Fibroblast of lung (primary cell): Measurements from ENCODE around the gene PHF24. TPM values are rescaled to one million over a fixed set of nuclear protein-coding genes. Genes with fewer than 3 reads are reported as not detected.

Source experiments
- DNase-seq, 2 donors: peaks; one replicate each; pipeline versions ENCODE4 v3.0.0 to v3.0.0-alpha.2; 2010; ENCODE audit warnings: low read depth in 2 of 2
- H2AFZ ChIP-seq: 2 replicates; pipeline ENCODE4 v1.5.1; 2012; ENCODE audit warnings: low read length, control low read depth, inconsistent platforms
- H3K27ac ChIP-seq: 2 replicates; pipeline ENCODE4 v1.5.1; 2011; ENCODE audit warnings: low read length, control low read depth; ENCODE audit not compliant: insufficient read depth
- H3K27me3 ChIP-seq: 2 replicates; pipeline ENCODE4 v1.5.1; 2011; ENCODE audit warnings: mild to moderate bottlenecking, low read length; ENCODE audit not compliant: control insufficient read depth, insufficient read depth
- H3K36me3 ChIP-seq: 2 replicates; pipeline ENCODE4 v1.5.1; 2011; ENCODE audit warnings: low read length; ENCODE audit not compliant: control insufficient read depth, insufficient read depth
- H3K4me1 ChIP-seq: 2 replicates; pipeline ENCODE4 v1.5.1; 2011; ENCODE audit warnings: low read length; ENCODE audit not compliant: control insufficient read depth, insufficient read depth; ENCODE audit errors: extremely low read depth
- H3K4me2 ChIP-seq: 2 replicates; pipeline ENCODE4 v1.5.1; 2011; ENCODE audit warnings: low read length, control low read depth; ENCODE audit not compliant: insufficient read depth; ENCODE audit errors: extremely low read depth
- H3K4me3 ChIP-seq, 4 experiments: fragments of 200-600 bp in 1 of 4; sonication (generic) in 1 of 4; replicated peaks in 1 of 4; 2 replicates each; pipeline ENCODE4 v1.5.1; 2011 to 2016; ENCODE audit warnings: low read length in 4 of 4, low read depth in 3 of 4, mild to moderate bottlenecking in 3 of 4, control low read depth in 2 of 4, inconsistent platforms in 1 of 4, mixed read lengths in 1 of 4; ENCODE audit not compliant: insufficient read depth in 1 of 4; ENCODE audit errors: control extremely low read depth in 1 of 4
- H3K79me2 ChIP-seq: 2 replicates; pipeline ENCODE4 v1.5.1; 2012; ENCODE audit warnings: mild to moderate bottlenecking, low read length, inconsistent platforms; ENCODE audit not compliant: control insufficient read depth, insufficient read depth
- H3K9ac ChIP-seq: 2 replicates; pipeline ENCODE4 v1.5.1; 2011; ENCODE audit warnings: mild to moderate bottlenecking, low read length, control low read depth; ENCODE audit not compliant: insufficient read depth
- H3K9me3 ChIP-seq: 2 replicates; pipeline ENCODE4 v1.5.1; 2012; ENCODE audit warnings: low read depth, low read length; ENCODE audit not compliant: control insufficient read depth, insufficient read depth
- H4K20me1 ChIP-seq: 2 replicates; pipeline ENCODE4 v1.5.1; 2011; ENCODE audit warnings: low read length; ENCODE audit not compliant: control insufficient read depth, insufficient read depth; ENCODE audit errors: extremely low read depth
- CTCF ChIP-seq, 2 donors: IDR thresholded peaks in 1 of 2; conservative IDR thresholded peaks in 1 of 2; 1 replicate in 1 of 2; 2 replicates in 1 of 2; pipeline ENCODE4 v1.5.1; 2011 to 2012; ENCODE audit warnings: low read length in 2 of 2, control low read depth in 1 of 2, inconsistent platforms in 1 of 2, low read depth in 1 of 2, mild to moderate bottlenecking in 1 of 2
- EZH2 ChIP-seq: IDR thresholded peaks from 2 replicates; pipeline ENCODE4 v1.5.1; 2012; ENCODE audit warnings: low read length, control low read depth, mild to moderate bottlenecking; ENCODE audit errors: missing control alignments
- polyA plus RNA-seq, 2 donors: library from polyadenylated mRNA; depleted of rRNA in 1 of 2; stranded (reverse) in 1 of 2; unstranded in 1 of 2; fragments of >200 nt; gene quantifications; 2 replicates each; pipeline ENCODE4 v1.2.1, GENCODE V29; 2011 to 2012; ENCODE audit warnings: missing spikeins in 1 of 2
- total RNA-seq: library from RNA; depleted of rRNA; stranded (reverse); fragments of >200 nt; gene quantifications from 2 replicates; pipeline ENCODE4 v1.2.1, GENCODE V29; 2014

Gene PHF24
- total and polyA plus RNA-seq, 2 donors (not counting 1 experiment from before 2014, with no cell fraction given): 0.17 TPM; not detected in 1

GRCh38 chr9:34976992-34977391 lies 18.9 kb downstream of the PHF24 start:
- no peak for DNase-seq
- Histone ChIP-seq H3K4me3 (no peak overlapping the region), H3K9me3 (no peaks in the 10 kb centered on the region), H3K36me3 (no peaks in the 10 kb centered on the region), H3K9ac (no peak overlapping the region), H2AFZ (no peak overlapping the region), H3K27ac (no peak overlapping the region), H3K79me2 (no peaks in the 10 kb centered on the region), H3K27me3 (peaks cover 12% of the 10 kb centered on the region), H4K20me1 (no peaks in the 10 kb centered on the region), H3K4me1 (no peaks in the 10 kb centered on the region), H3K4me2 (no peak overlapping the region)
- TF ChIP-seq CTCF (conservative IDR thresholded peaks at IDR 0.05 in 1 of 2, IDR thresholded peaks at IDR 0.05 in 1 of 2; ENCODE audit: low read depth in 1 of 2, low read length in 2 of 2) (no peak), EZH2 (no peak)

DNA sequence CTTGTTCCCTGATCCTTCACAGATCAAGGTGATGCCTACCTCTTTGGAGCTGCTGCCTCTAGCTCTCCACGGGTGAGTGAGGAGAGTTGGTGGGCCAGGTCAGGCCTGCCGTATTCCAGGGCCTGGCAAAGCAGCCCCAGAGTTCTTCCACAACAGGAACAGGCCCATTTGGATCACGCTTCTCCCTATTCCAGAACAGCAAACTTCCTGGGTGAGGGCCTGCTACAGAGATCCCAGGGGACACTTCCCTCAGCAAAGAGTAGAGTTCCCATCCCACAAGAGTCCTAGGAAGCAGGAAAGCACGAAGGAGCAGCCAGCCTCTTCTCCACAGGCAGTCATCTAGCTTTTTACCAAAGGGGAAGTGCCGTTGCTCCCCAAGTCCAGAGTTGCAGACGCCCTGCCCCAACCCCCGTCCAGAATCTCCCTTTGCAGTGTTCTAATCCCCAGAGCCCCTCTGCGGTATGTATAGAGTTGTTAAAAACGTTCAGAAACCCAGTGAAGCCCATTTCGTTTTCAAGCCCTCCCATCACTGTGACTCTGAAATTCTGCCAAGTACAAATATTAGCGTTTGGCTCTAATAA lies 22.2 kb downstream of the PHF24 start:
- H3K9me3 ChIP-seq: no peaks in the 10 kb centered on the region
- no peak overlapping the region for H3K4me3 ChIP-seq
- H3K36me3 ChIP-seq: no peaks in the 10 kb centered on the region
- H4K20me1 ChIP-seq: no peaks in the 10 kb centered on the region
- H3K4me1 ChIP-seq: no peaks in the 10 kb centered on the region
- H3K9ac ChIP-seq: no peak overlapping the region
- no peak overlapping the region for H3K27ac ChIP-seq
- no peak overlapping the region for H3K4me2 ChIP-seq
- H2AFZ ChIP-seq: no peak overlapping the region
- H3K27me3 ChIP-seq: peaks cover 4% of the 10 kb centered on the region
- TF ChIP-seq CTCF (conservative IDR thresholded peaks at IDR 0.05 in 1 of 2, IDR thresholded peaks at IDR 0.05 in 1 of 2; ENCODE audit: low read depth in 1 of 2, low read length in 2 of 2): no peak
- TF ChIP-seq EZH2: no peak
- no peaks in the 10 kb centered on the region for H3K79me2 ChIP-seq
- DNase-seq: no peak

GRCh38 chr9:34982361-34982760 lies 24.3 kb downstream of the PHF24 start:
- no peak for TF ChIP-seq EZH2
- no peak for TF ChIP-seq CTCF (conservative IDR thresholded peaks at IDR 0.05 in 1 of 2, IDR thresholded peaks at IDR 0.05 in 1 of 2; ENCODE audit: low read depth in 1 of 2, low read length in 2 of 2)
- H3K36me3 ChIP-seq: no peaks in the 10 kb centered on the region
- no peaks in the 10 kb centered on the region for H3K4me1 ChIP-seq
- no peak overlapping the region for H3K4me3 ChIP-seq
- H3K27ac ChIP-seq: no peak overlapping the region
- H3K27me3 ChIP-seq: peaks cover 4% of the 10 kb centered on the region
- H4K20me1 ChIP-seq: no peaks in the 10 kb centered on the region
- H3K79me2 ChIP-seq: no peaks in the 10 kb centered on the region
- DNase-seq: no peak
- no peak overlapping the region for H3K9ac ChIP-seq
- no peak overlapping the region for H3K4me2 ChIP-seq
- H2AFZ ChIP-seq: no peak overlapping the region
- H3K9me3 ChIP-seq: no peaks in the 10 kb centered on the region
